Activated T-helper 17 cell treated with anti-CD3 and anti-CD28 coated beads, Interleukin-2, amount 50 U/mL, for 72 hours (primary cell): ENCODE data around the gene WNT11. TPM values are rescaled to one million over a fixed set of nuclear protein-coding genes. Genes with fewer than 3 reads are reported as not detected.

ENCODE experiments used
- ATAC-seq: fragments of 150-1000 bp; cut with Tn5 transposase; replicated peaks from 2 replicates; pipeline ENCODE4 v1.10.0; 2021; ENCODE audit warnings: mild to moderate bottlenecking, moderate library complexity
- H3K27ac Mint-ChIP-seq: one replicate; pipeline ENCODE4 v1.8.0; 2022; ENCODE audit warnings: mixed read lengths
- H3K27me3 Mint-ChIP-seq: one replicate; pipeline ENCODE4 v1.8.0; 2022; ENCODE audit warnings: mixed read lengths
- H3K36me3 Mint-ChIP-seq: one replicate; pipeline ENCODE4 v1.8.0; 2022; ENCODE audit warnings: low read depth, mild to moderate bottlenecking, mixed read lengths
- H3K4me1 Mint-ChIP-seq: one replicate; pipeline ENCODE4 v1.8.0; 2022; ENCODE audit warnings: mixed read lengths
- H3K4me3 Mint-ChIP-seq: one replicate; pipeline ENCODE4 v1.8.0; 2022; ENCODE audit warnings: mild to moderate bottlenecking, mixed read lengths
- H3K9me3 Mint-ChIP-seq: one replicate; pipeline ENCODE4 v1.8.0; 2022; ENCODE audit warnings: mixed read lengths
- total RNA-seq, 2 donors: library from RNA; stranded (reverse); gene quantifications; one replicate each; pipeline ENCODE4 v1.2.3, GENCODE V29; 2022

WNT11 gene
- total RNA-seq, 2 donors from 2014 or later = not detected

DNA sequence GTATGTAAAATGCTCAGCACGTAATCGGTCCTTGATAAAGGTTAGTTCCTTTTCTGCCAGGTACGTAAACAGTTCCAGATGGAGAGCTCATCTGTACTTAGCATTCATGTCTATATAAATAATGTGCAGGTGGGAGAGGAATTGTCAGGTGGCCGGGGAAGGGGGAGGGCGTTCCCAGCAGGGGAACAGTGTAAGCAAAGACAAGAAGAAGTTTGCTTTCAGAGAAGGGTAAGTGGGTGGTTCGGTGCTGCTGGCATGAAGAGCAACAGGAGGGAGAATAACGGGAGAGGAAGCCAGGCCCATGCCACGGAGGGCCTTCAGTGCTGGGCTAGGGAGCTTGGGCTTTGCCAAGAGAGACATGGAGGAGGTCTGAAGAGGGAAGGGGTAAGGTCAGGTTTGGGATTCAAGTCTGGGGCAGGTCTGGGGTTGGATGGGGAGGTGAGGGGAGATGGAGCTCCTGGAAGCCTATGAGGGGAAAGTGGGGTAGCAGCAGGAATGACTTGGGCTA lies 11.4 kb upstream of the WNT11 start:
- Mint-ChIP-seq H3K4me1 (no peaks in the 10 kb centered on the region), H3K9me3 (no peaks in the 10 kb centered on the region), H3K36me3 (no peaks in the 10 kb centered on the region), H3K27ac (no peak overlapping the region), H3K27me3 (no peaks in the 10 kb centered on the region), H3K4me3 (no peak overlapping the region)
- no peak for ATAC-seq

DNA sequence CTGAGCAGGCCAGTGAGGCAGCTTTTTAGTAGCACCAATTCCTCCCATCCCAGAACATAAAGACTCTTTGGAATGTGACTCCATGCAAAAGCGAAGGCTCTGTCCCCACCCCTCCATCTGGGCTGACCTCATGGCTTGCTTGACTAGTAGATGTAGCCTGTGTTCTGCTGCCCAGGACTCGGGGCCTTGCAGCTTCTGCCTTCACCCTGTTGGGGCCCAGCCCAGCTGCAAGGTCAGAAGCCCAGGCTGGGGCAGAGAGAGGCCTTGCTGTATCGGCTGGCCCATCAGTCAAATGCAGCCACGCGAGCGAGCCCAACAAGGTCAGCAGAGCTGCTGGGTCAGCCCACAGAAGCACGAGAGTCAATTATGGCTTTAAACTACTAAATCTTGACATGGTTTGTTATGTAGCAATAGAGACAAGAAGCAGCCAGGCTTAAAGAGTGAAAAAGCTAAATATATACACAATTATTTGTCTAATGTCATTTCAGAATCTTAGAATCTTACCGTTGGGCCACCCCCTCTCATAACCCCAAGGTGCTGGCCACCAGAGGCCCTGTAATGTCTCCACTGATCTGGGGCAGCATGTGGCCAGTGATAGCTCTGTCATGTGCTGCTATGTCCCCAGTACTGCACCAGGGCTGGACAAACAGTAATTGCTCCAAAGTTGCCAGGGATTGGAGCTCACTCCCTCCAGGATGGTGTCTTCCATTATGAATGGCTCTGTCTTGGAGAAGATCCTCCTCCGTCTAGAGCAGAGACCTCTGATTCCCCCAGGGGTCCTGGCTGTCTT lies 10.4 kb upstream of the WNT11 start:
- Mint-ChIP-seq H3K27ac (no peak overlapping the region), H3K27me3 (peaks cover 2% of the 10 kb centered on the region), H3K4me1 (no peaks in the 10 kb centered on the region), H3K36me3 (no peaks in the 10 kb centered on the region), H3K4me3 (no peak overlapping the region), H3K9me3 (no peaks in the 10 kb centered on the region)
- no peak for ATAC-seq

- no peaks in the 10 kb centered on the region for H3K36me3 Mint-ChIP-seq
- no peak overlapping the region for H3K4me3 Mint-ChIP-seq
- no peaks in the 10 kb centered on the region for H3K9me3 Mint-ChIP-seq
- no peaks in the 10 kb centered on the region for H3K4me1 Mint-ChIP-seq
- no peak for ATAC-seq
- H3K27me3 Mint-ChIP-seq = peaks cover 10% of the 10 kb centered on the region
- H3K27ac Mint-ChIP-seq = no peak overlapping the region
Measured at GRCh38 chr11:76215941-76216340, 9.6 kb upstream of the WNT11 start.

GRCh38 chr11:76214968-76215548 lies 8.8 kb upstream of the WNT11 start:
- H3K27ac Mint-ChIP-seq = no peak overlapping the region
- peaks cover 12% of the 10 kb centered on the region for H3K27me3 Mint-ChIP-seq
- H3K36me3 Mint-ChIP-seq = no peaks in the 10 kb centered on the region
- H3K4me3 Mint-ChIP-seq = no peak overlapping the region
- no peaks in the 10 kb centered on the region for H3K9me3 Mint-ChIP-seq
- H3K4me1 Mint-ChIP-seq = no peaks in the 10 kb centered on the region
- peak; percentile 45 for ATAC-seq

DNA sequence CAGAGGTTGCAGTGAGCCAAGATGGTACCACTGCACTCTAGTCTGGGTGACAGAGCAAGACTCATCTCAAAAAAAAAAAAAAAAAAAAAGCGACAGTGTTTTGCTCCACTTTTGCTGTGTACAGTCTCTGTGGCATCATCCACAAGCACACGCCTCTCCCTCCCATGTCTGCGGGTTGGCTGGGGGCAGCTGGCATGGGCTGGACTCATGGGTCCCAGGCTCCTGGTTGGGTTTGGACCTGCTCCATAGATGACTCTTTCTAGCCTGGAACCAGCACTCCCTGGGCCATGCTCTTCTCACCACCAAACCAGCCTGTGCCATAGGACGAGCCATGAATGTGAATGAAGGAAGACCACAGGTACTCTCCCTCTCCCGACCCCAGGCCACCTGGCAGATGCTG lies 7.9 kb upstream of the WNT11 start:
- Mint-ChIP-seq H3K4me1 (no peaks in the 10 kb centered on the region), H3K9me3 (no peaks in the 10 kb centered on the region), H3K4me3 (no peak overlapping the region), H3K36me3 (no peaks in the 10 kb centered on the region), H3K27me3 (peaks cover 12% of the 10 kb centered on the region), H3K27ac (no peak overlapping the region)
- no peak for ATAC-seq

- Mint-ChIP-seq H3K27me3 (peaks cover 12% of the 10 kb centered on the region), H3K4me3 (peak overlapping the region; percentile 41), H3K4me1 (no peaks in the 10 kb centered on the region), H3K27ac (no peak overlapping the region), H3K9me3 (no peaks in the 10 kb centered on the region), H3K36me3 (no peaks in the 10 kb centered on the region)
- ATAC-seq = no peak
Measured at GRCh38 chr11:76212086-76213035, 6.1 kb upstream of the WNT11 start.

GRCh38 chr11:76210931-76211851 lies 4.9 kb upstream of the WNT11 start:
- no peak for ATAC-seq
- Mint-ChIP-seq H3K4me3 (peak overlapping the region; percentile 41), H3K36me3 (no peaks in the 10 kb centered on the region), H3K27me3 (peaks cover 16% of the 10 kb centered on the region), H3K4me1 (no peaks in the 10 kb centered on the region), H3K9me3 (no peaks in the 10 kb centered on the region), H3K27ac (no peak overlapping the region)

DNA sequence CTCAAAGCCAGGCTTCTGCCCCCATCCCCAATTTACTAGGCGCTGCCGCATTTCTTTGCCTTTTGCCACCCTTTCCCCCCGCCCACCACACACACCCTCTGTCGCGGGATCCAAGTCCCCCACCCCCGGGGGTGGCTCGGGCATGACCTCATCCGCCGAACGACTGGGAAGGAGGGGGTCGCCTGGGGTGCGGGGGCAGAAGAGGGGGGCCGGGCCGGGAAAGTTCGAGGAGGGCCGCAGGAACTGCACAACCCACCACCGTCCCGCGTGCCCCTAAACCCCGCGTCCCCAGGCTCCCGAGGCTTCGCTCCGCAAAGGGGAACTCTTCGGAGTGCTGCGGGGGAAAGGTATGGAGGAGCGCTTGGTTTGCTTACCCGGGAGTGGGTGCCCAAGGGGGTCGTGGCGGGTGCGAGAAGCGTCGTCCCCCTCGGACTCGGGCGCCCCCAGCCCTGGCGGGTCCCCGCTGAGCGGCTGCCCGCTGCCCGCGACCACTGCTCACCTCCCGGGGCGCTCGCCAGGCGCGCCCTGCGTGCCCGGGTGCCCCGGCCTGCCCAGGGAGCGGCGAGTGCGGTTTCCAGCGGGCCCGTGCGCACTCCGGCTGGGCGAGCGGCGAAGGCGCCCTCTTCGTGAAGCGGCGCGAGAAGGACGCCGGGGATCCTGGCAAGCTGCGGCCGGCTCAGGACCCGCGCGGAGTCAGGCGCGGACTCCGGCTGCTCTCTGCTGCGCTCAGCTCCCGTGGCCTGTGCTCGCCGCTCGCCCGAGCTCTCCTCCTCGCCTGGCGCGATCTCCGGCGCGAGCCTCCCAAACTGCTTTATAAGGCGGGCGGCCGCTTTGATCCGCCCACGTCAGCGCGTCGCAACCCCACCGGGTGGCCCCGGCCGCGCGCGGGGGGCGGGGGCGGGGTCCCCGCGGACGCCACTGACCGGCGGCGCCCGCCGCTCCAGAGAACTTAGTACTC lies 4.0 kb upstream of the WNT11 start:
- H3K4me1 Mint-ChIP-seq = no peaks in the 10 kb centered on the region
- H3K9me3 Mint-ChIP-seq = no peaks in the 10 kb centered on the region
- no peak for ATAC-seq
- H3K27ac Mint-ChIP-seq = no peak overlapping the region
- peaks cover 23% of the 10 kb centered on the region for H3K27me3 Mint-ChIP-seq
- peak overlapping the region; percentile 77 for H3K4me3 Mint-ChIP-seq
- H3K36me3 Mint-ChIP-seq = no peaks in the 10 kb centered on the region

GRCh38 chr11:76209375-76209972 lies 3.2 kb upstream of the WNT11 start:
- no peaks in the 10 kb centered on the region for H3K36me3 Mint-ChIP-seq

DNA sequence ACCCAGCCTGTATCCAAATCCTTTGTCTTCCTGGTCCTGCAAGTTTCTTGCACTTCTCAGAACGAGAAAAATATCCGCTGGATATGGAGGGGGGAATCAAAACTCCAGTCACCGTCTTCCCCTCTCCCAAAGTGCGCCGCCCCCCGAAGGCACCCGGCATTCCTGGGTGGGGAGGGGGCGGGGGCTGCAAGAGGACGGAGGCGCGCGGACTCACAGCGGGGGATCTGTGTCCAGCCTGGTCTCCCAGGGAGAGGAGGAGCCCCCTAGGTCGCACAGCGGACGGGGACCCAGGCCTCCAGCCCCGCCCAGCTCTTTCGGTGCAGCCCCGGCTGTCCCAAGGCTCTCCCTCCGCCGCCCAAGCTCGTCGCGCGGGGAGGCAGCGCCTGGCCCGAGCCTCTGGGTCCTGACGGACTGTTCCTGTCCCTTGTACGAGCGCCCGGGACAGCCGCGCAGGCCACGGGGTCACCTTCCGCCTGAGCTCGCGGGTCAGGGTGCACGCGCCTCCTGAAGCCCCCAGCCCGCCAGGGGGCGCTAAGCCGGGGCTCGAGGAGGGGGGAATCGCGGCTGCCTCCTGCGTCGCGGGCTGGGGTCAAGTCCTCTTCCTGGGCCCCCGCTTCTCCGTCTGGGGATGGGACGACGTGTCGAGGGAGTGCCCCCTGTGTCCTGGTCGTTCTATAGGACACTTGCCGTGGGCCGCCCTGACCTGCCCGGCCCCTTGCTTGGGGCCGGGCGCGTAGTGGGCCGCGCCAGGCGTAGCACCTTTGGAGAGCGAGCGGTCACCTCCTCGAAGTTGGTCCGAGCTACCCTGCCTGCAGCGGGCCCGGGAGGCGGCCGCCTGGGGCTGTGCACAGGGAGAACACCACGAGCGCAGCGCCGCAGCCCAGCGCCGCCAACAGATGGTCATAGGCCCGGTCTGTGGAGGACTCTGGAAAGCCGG lies 2.4 kb upstream of the WNT11 start:
- Mint-ChIP-seq H3K4me3 (peak overlapping the region; percentile 77), H3K9me3 (no peaks in the 10 kb centered on the region), H3K27me3 (peaks cover 38% of the 10 kb centered on the region), H3K36me3 (no peaks in the 10 kb centered on the region), H3K4me1 (no peaks in the 10 kb centered on the region), H3K27ac (no peak overlapping the region)
- ATAC-seq = peak; percentile 69

More at GRCh38 chr11:76209375-76209972, 3.2 kb upstream of the WNT11 start:
- no peak overlapping the region for H3K27ac Mint-ChIP-seq
- H3K9me3 Mint-ChIP-seq = no peaks in the 10 kb centered on the region
- H3K4me1 Mint-ChIP-seq = no peaks in the 10 kb centered on the region
- peak; percentile 30 for ATAC-seq
- peak overlapping the region; percentile 77 for H3K4me3 Mint-ChIP-seq
- peaks cover 31% of the 10 kb centered on the region for H3K27me3 Mint-ChIP-seq

- Mint-ChIP-seq H3K27ac (no peak overlapping the region), H3K4me3 (peak overlapping the region; percentile 77), H3K27me3 (peaks cover 39% of the 10 kb centered on the region), H3K4me1 (no peaks in the 10 kb centered on the region), H3K36me3 (no peaks in the 10 kb centered on the region), H3K9me3 (no peaks in the 10 kb centered on the region)
- peak; percentile 75 for ATAC-seq
Measured at GRCh38 chr11:76207642-76208401, 1.5 kb upstream of the WNT11 start.
